Epithelial cell of alveolus of lung (primary cell): ENCODE measurements around the gene ZNF256. TPM values are rescaled to one million over a fixed set of nuclear protein-coding genes. Genes with fewer than 3 reads are reported as not detected.

Experiments
- total RNA-seq: library from RNA; depleted of rRNA; stranded (reverse); fragments of >200 nt; gene quantifications from 2 replicates; pipeline ENCODE4 v1.2.1, GENCODE V29; 2015

ZNF256 gene
- 4.1 and 5.6 TPM in 2 replicates for total RNA-seq

GRCh38 chr19:57947419-57948134, at the start of gene ZNF256:
ZNF256 (minus strand) TSS chr19:57947706; CDS start chr19:57947474, 232 bp downstream.

GRCh38 chr19:57974434-57974833, 26.9 kb upstream of the ZNF256 start, which contains the start of gene C19orf18:
C19orf18 (minus strand) TSS chr19:57974534; CDS start chr19:57974432, 102 bp downstream.

GRCh38 chr19:57934820-57935665, 12.5 kb downstream of the ZNF256 start, which contains the start of gene ZNF418:
ZNF418 (minus strand) TSS chr19:57935402; CDS start chr19:57933822, 1,580 bp downstream.

GRCh38 chr19:57916168-57916995, 31.1 kb downstream of the ZNF256 start, which contains the start of gene ZNF417:
ZNF417 (minus strand) TSS chr19:57916592; CDS start chr19:57916411, 181 bp downstream.

Other genes starting within 250 kb of the ZNF256 start
- 1.3 and 9.0 TPM in 2 replicates for gene ZNF154, start 238.5 kb downstream of the ZNF256 start, total RNA-seq
- 5.3 and 29.5 TPM in 2 replicates for gene ZNF671, start 220.1 kb downstream of the ZNF256 start, total RNA-seq
- gene ZNF776, start 200.9 kb downstream of the ZNF256 start, total RNA-seq: 7.6 and 22.8 TPM in 2 replicates
- 5.7 and 13.6 TPM in 2 replicates for gene ZNF586, start 178.0 kb downstream of the ZNF256 start, total RNA-seq
- gene ZNF552, start 132.8 kb downstream of the ZNF256 start, total RNA-seq: 2.1 and 3.7 TPM in 2 replicates
- 8.3 and 15.6 TPM in 2 replicates for gene ZNF587B, start 117.4 kb downstream of the ZNF256 start, total RNA-seq
- gene ZNF587, start 97.8 kb downstream of the ZNF256 start, total RNA-seq: 16.4 and 20.1 TPM in 2 replicates
- 4.5 and 6.9 TPM in 2 replicates for gene ZNF814, start 58.7 kb downstream of the ZNF256 start, total RNA-seq
- 7.1 and 13.5 TPM in 2 replicates for gene ZNF417, start 31.1 kb downstream of the ZNF256 start, total RNA-seq
- 1.7 TPM in 2 replicates for gene ZNF418, start 12.3 kb downstream of the ZNF256 start, total RNA-seq
- gene C19orf18, start 26.8 kb upstream of the ZNF256 start, total RNA-seq: not detected in 2 replicates
- gene ZNF606, start 55.1 kb upstream of the ZNF256 start, total RNA-seq: 9.1 and 37.8 TPM in 2 replicates
- not detected in 2 replicates for gene ZSCAN1, start 86.3 kb upstream of the ZNF256 start, total RNA-seq
- 3.2 and 3.5 TPM in 2 replicates for gene ZNF135, start 111.6 kb upstream of the ZNF256 start, total RNA-seq
- 38.9 and 83.2 TPM in 2 replicates for gene ZSCAN18, start 150.5 kb upstream of the ZNF256 start, total RNA-seq
- gene ZNF329, start 203.1 kb upstream of the ZNF256 start, total RNA-seq: 5.7 and 11.2 TPM in 2 replicates
- gene ZNF274, start 235.4 kb upstream of the ZNF256 start, total RNA-seq: 20.8 and 21.2 TPM in 2 replicates